GF-D8 (cell line): ENCODE measurements around the gene KANK2.
"Not testable (repeated sequence)": the region's sequence is repeated elsewhere in the genome, so short reads cannot be mapped to it uniquely, and the experiment has no call there.

Experiments
- DNase-seq: peaks from one replicate; lab custom pipeline; 2025; lab: John Stamatoyannopoulos, UW

The KANK2 gene

GRCh38 chr19:11140023-11140538, 57.3 kb downstream of the KANK2 start:
- DNase-seq, result not testable (repeated sequence)

- DNase-seq, result no peak
Measured at GRCh38 chr19:11138601-11139300, 58.6 kb downstream of the KANK2 start.

GRCh38 chr19:11137542-11138384, 59.6 kb downstream of the KANK2 start:
- DNase-seq, result peak; percentile 26

- DNase-seq, result no peak
Measured at GRCh38 chr19:11136400-11137101, 60.8 kb downstream of the KANK2 start.

- no peak for DNase-seq
Measured at GRCh38 chr19:11131471-11131870, 65.9 kb downstream of the KANK2 start.

GRCh38 chr19:11130824-11131455, 66.4 kb downstream of the KANK2 start:
- DNase-seq, result no peak

GRCh38 chr19:11127905-11128304, 69.4 kb downstream of the KANK2 start:
- no peak for DNase-seq

- DNase-seq, result no peak
Measured at GRCh38 chr19:11125994-11126685, 71.2 kb downstream of the KANK2 start.

- not testable (repeated sequence) for DNase-seq
Measured at GRCh38 chr19:11124157-11124556, 73.2 kb downstream of the KANK2 start.

GRCh38 chr19:11123114-11123513, 74.2 kb downstream of the KANK2 start:
- DNase-seq, result no peak

- not testable (repeated sequence) for DNase-seq
Measured at GRCh38 chr19:11121963-11122362, 75.4 kb downstream of the KANK2 start.

GRCh38 chr19:11116507-11116906, 80.8 kb downstream of the KANK2 start:
- DNase-seq, result no peak

- no peak for DNase-seq
Measured at GRCh38 chr19:11115895-11116446, 81.4 kb downstream of the KANK2 start.

- no peak for DNase-seq
Measured at GRCh38 chr19:11115042-11115441, 82.3 kb downstream of the KANK2 start.
